ENCODE results near the gene RFPL2. TPM values are rescaled to one million over a fixed set of nuclear protein-coding genes. Genes with fewer than 3 reads are reported as not detected.
A peak's percentile ranks its signal among the peaks of the same experiment; 100 is the strongest.
"Not testable (repeated sequence)": the region's sequence is repeated elsewhere in the genome, so short reads cannot be mapped to it uniquely, and the experiment has no call there.

Gene RFPL2
- total RNA-seq, 2 donors from 2014 or later: 1.8 to 3.1 TPM

DNA sequence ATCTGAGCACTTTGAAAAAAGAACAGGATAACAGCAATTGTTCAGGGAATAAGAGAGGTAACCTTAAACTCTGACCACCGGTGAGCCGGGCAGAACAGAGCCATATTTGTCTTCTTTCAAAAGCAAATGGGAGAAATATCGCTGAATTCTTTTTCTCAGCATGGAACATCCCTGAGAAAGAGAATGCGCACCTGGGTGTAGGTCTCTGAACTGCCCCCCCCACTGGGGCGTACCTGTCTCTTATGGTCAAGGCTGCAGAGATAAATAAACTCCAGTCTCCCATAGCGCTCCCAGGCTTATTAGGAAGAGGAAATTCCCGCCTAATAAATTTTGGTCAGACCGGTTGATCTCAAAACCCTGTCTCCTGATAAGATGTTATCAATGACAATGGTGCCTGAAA, 57.7 kb downstream of the RFPL2 start:
- 78 to 93% methylated on average over 3 to 8 of the region's 8 CpGs for whole genome bisulfite sequencing, 2 experiments (ENCODE audit: insufficient coverage in 1 of 2, insufficient read length in 1 of 2)
- peaks cover 14% of the 10 kb centered on the region for H3K9me3 Mint-ChIP-seq
- H3K9ac ChIP-seq (ENCODE audit: extremely low read depth, low read length, poor library complexity, severe bottlenecking); H3K36me3 Mint-ChIP-seq (ENCODE audit: low read depth); H3K4me1 ChIP-seq (ENCODE audit: control insufficient read depth, insufficient read depth, low read length); H3K4me3 Mint-ChIP-seq; H3K4me3 ChIP-seq (ENCODE audit: low read length); H3K27me3 Mint-ChIP-seq (ENCODE audit: insufficient read depth); H3K4me1 Mint-ChIP-seq; H3K27me3 ChIP-seq (ENCODE audit: control insufficient read depth, insufficient read depth, low read length, poor library complexity, severe bottlenecking); DNase-seq; H3K9me3 ChIP-seq (ENCODE audit: control insufficient read depth, low read length); H3K27ac ChIP-seq (ENCODE audit: low read depth, low read length); H3K36me3 ChIP-seq (ENCODE audit: control insufficient read depth, insufficient read depth, low read length); H3K27ac Mint-ChIP-seq: not testable (repeated sequence)

GRCh38 chr22:32144496-32145274, 60.2 kb downstream of the RFPL2 start:
- Histone ChIP-seq H3K4me1 (ENCODE audit: control insufficient read depth, insufficient read depth, low read length) (no peaks in the 10 kb centered on the region), H3K36me3 (ENCODE audit: control insufficient read depth, insufficient read depth, low read length) (no peaks in the 10 kb centered on the region), H3K27me3 (ENCODE audit: control insufficient read depth, insufficient read depth, low read length, poor library complexity, severe bottlenecking) (no peaks in the 10 kb centered on the region), H3K9me3 (ENCODE audit: control insufficient read depth, low read length) (no peaks in the 10 kb centered on the region), H3K27ac (ENCODE audit: low read depth, low read length) (no peak overlapping the region), H3K9ac (ENCODE audit: extremely low read depth, low read length, poor library complexity, severe bottlenecking) (no peak overlapping the region), H3K4me3 (ENCODE audit: low read length) (no peak overlapping the region)
- Mint-ChIP-seq H3K27me3 (ENCODE audit: insufficient read depth) (no peaks in the 10 kb centered on the region), H3K27ac (no peak overlapping the region), H3K9me3 (peaks cover 14% of the 10 kb centered on the region), H3K4me3 (no peak overlapping the region), H3K4me1 (peaks cover 7% of the 10 kb centered on the region), H3K36me3 (ENCODE audit: low read depth) (peaks cover 9% of the 10 kb centered on the region)
- TF ChIP-seq, protein P1, sequence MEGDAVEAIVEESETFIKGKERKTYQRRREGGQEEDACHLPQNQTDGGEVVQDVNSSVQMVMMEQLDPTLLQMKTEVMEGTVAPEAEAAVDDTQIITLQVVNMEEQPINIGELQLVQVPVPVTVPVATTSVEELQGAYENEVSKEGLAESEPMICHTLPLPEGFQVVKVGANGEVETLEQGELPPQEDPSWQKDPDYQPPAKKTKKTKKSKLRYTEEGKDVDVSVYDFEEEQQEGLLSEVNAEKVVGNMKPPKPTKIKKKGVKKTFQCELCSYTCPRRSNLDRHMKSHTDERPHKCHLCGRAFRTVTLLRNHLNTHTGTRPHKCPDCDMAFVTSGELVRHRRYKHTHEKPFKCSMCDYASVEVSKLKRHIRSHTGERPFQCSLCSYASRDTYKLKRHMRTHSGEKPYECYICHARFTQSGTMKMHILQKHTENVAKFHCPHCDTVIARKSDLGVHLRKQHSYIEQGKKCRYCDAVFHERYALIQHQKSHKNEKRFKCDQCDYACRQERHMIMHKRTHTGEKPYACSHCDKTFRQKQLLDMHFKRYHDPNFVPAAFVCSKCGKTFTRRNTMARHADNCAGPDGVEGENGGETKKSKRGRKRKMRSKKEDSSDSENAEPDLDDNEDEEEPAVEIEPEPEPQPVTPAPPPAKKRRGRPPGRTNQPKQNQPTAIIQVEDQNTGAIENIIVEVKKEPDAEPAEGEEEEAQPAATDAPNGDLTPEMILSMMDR (conservative IDR thresholded peaks at IDR 0.05): no peak
- WGBS, 2 experiments (ENCODE audit: insufficient coverage in 1 of 2, insufficient read length in 1 of 2): 98 to 100% methylated on average over 2 to 6 of the region's 6 CpGs
- DNase-seq: no peak

- H3K4me1 Mint-ChIP-seq: peaks cover 24% of the 10 kb centered on the region
- Histone ChIP-seq H3K4me1 (ENCODE audit: control insufficient read depth, insufficient read depth, low read length) (no peaks in the 10 kb centered on the region), H3K9ac (ENCODE audit: extremely low read depth, low read length, poor library complexity, severe bottlenecking) (no peak overlapping the region), H3K27ac (ENCODE audit: low read depth, low read length) (no peak overlapping the region), H3K4me3 (ENCODE audit: low read length) (no peak overlapping the region), H3K36me3 (ENCODE audit: control insufficient read depth, insufficient read depth, low read length) (no peaks in the 10 kb centered on the region), H3K9me3 (ENCODE audit: control insufficient read depth, low read length) (peaks cover 2% of the 10 kb centered on the region), H3K27me3 (ENCODE audit: control insufficient read depth, insufficient read depth, low read length, poor library complexity, severe bottlenecking) (no peaks in the 10 kb centered on the region)
- H3K36me3 Mint-ChIP-seq (ENCODE audit: low read depth): peaks cover 6% of the 10 kb centered on the region
- H3K27ac Mint-ChIP-seq: no peak overlapping the region
- H3K9me3 Mint-ChIP-seq: peaks cover 16% of the 10 kb centered on the region
- no peak overlapping the region for H3K4me3 Mint-ChIP-seq
- H3K27me3 Mint-ChIP-seq (ENCODE audit: insufficient read depth): no peaks in the 10 kb centered on the region
- DNase-seq: no peak
- TF ChIP-seq, protein P1 (conservative IDR thresholded peaks at IDR 0.05): no peak
Observed at GRCh38 chr22:32142600-32142999, 62.3 kb downstream of the RFPL2 start.

GRCh38 chr22:32140688-32141087, 64.2 kb downstream of the RFPL2 start:
- H3K27ac Mint-ChIP-seq; DNase-seq; H3K36me3 ChIP-seq (ENCODE audit: control insufficient read depth, insufficient read depth, low read length); H3K27ac ChIP-seq (ENCODE audit: low read depth, low read length); H3K27me3 Mint-ChIP-seq (ENCODE audit: insufficient read depth); H3K4me1 ChIP-seq (ENCODE audit: control insufficient read depth, insufficient read depth, low read length); H3K9me3 ChIP-seq (ENCODE audit: control insufficient read depth, low read length); H3K27me3 ChIP-seq (ENCODE audit: control insufficient read depth, insufficient read depth, low read length, poor library complexity, severe bottlenecking); H3K36me3 Mint-ChIP-seq (ENCODE audit: low read depth); H3K4me3 Mint-ChIP-seq; H3K9ac ChIP-seq (ENCODE audit: extremely low read depth, low read length, poor library complexity, severe bottlenecking); H3K4me3 ChIP-seq (ENCODE audit: low read length): not testable (repeated sequence)
- TF ChIP-seq, protein P1 (conservative IDR thresholded peaks at IDR 0.05): peak; percentile 78
- WGBS, 2 experiments (ENCODE audit: insufficient coverage in 1 of 2, insufficient read length in 1 of 2): 75% methylated on average over 5 of the region's 6 CpGs; no CpG with 5 or more reads in 1 of the 2 experiments
- H3K9me3 Mint-ChIP-seq: peaks cover 10% of the 10 kb centered on the region
- peaks cover 30% of the 10 kb centered on the region for H3K4me1 Mint-ChIP-seq
